Measurements from ENCODE around the gene TCF4. TPM values are rescaled to one million over a fixed set of nuclear protein-coding genes. Genes with fewer than 3 reads are reported as not detected.

The TCF4 gene
- total RNA-seq, 4 donors from 2014 or later = 30.3 to 51.1 (median 40.1) TPM

- in situ Hi-C loops (cut with MboI; ENCODE audit: low pct_ligation_motif_present in 1 of 4, low pct_unique_long_range_greater_than_20kb in 1 of 4, low sequenced_read_pairs in 3 of 4) (no loop called here), intact Hi-C loops (cut with DNase I; ENCODE audit: low total_unique reads) (no loop called here)
- no peak for DNase-seq
- WGBS, 2 donors (ENCODE audit: low coverage in 1 of 2) = 64 to 74% methylated on average over 2 of the region's 2 CpGs
- H3K27ac ChIP-seq = no peak overlapping the region
- no peaks in the 10 kb centered on the region for H3K4me1 ChIP-seq
- peaks cover 0 to 10% of the 10 kb centered on the region in 2 donors for H3K9me3 ChIP-seq
- H3K4me3 ChIP-seq = no peak overlapping the region
- no peaks in the 10 kb centered on the region for H3K27me3 ChIP-seq
- no peaks in the 10 kb centered on the region for H3K36me3 ChIP-seq
- TF ChIP-seq, protein P1, sequence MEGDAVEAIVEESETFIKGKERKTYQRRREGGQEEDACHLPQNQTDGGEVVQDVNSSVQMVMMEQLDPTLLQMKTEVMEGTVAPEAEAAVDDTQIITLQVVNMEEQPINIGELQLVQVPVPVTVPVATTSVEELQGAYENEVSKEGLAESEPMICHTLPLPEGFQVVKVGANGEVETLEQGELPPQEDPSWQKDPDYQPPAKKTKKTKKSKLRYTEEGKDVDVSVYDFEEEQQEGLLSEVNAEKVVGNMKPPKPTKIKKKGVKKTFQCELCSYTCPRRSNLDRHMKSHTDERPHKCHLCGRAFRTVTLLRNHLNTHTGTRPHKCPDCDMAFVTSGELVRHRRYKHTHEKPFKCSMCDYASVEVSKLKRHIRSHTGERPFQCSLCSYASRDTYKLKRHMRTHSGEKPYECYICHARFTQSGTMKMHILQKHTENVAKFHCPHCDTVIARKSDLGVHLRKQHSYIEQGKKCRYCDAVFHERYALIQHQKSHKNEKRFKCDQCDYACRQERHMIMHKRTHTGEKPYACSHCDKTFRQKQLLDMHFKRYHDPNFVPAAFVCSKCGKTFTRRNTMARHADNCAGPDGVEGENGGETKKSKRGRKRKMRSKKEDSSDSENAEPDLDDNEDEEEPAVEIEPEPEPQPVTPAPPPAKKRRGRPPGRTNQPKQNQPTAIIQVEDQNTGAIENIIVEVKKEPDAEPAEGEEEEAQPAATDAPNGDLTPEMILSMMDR (IDR thresholded peaks at IDR 0.05) = no peak
- TF ChIP-seq POLR2AphosphoS5 (IDR thresholded peaks at IDR 0.05) (no peak), EP300 (IDR thresholded peaks at IDR 0.05; ENCODE audit: low read depth) (no peak), POLR2A (IDR thresholded peaks at IDR 0.05) (no peak)
Measured at GRCh38 chr18:55173291-55173690, 414.7 kb downstream of the TCF4 start.

Small RNAs within 50 kb of the gene (small RNA-seq; reads per million reads assigned to genes)
- 0 to 1.2 (median 0.42) reads per million in 4 donors for gene MIR4529
